ENCODE measurements around the gene TMEM250.

The TMEM250 gene

DNA sequence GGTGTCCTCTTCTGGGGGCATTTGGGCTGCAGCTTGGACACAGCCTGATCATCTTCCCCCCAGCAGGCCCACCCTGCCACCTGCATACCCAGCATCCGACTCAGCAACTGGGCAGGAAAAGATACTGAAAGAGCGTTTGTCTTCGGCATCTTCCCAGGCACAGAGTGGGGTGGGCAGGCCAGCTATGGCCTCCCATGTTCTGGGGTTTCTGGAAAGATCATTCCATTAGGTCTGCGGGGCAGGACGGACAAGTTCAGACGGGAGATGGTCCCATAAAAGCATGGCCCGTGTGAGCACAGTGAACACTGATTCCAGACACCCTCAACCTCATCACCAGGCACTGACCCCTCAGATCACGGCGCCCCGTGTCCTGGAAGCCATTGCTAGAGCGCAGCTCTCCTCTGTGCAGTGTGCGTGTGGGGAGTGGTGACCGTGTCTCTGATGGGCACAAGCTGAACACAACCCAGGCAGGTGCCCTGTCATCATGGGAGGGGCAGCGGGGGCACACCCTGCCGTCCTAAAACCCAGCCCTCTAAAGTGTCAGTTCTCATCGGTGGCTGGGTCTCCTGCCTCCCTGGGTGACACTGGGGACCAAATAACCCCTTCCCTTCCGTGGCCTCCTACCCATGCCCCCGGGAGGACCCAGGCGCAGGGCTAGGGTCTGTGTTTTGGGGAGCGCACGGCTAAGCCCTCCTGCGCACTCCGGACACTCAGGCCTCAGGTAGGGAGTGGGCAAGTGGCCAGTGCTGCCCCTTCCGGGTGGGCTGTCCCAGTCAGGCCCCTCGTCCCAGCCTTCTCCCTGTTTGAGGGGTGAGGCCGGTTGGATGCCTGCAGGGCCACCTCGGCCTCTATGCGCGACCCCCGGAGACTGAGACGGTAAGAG is 13.2 kb upstream of the TMEM250 start:
- DNase-seq = no peak

DNA sequence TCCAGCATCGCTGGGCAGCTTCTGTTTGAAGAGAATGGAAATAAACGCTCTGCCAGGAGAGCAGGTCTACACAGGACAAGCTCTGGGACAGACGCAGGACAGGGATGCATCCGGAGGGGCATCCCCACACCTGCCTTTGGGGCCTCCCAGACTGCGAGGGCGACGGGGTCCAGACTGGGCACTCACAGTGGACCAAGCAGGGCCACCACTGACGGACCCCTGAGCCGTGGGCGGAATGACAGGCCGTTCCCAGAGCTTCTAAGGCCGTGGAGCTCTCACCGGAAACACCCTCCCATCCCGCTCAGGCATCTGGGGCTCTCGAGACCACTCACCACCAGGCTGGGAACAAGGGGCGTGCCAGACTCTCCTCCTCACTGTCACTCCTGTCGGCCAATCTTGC is 10.5 kb upstream of the TMEM250 start:
- no peak for DNase-seq

DNA sequence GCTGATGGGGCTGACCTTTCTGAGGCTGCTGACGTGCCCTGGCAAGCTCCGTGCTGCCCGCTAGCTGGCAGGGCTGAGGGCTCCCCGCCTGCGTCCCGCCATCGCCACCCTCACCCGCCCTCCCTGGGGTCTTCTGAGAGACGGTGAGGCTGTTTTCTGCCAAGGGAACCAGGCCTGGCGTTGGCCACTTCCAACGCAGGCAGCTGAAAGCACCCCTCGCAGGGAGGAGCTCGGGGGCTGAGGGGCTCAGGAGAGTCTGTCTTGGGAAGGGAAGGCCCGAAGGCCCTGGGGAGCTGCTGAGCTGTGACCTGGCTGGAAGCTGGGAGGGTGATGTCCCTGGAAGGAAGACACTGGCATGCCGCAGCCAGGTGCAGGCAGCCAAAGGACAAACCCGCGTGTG is 9.8 kb upstream of the TMEM250 start:
- no peak for DNase-seq

DNA sequence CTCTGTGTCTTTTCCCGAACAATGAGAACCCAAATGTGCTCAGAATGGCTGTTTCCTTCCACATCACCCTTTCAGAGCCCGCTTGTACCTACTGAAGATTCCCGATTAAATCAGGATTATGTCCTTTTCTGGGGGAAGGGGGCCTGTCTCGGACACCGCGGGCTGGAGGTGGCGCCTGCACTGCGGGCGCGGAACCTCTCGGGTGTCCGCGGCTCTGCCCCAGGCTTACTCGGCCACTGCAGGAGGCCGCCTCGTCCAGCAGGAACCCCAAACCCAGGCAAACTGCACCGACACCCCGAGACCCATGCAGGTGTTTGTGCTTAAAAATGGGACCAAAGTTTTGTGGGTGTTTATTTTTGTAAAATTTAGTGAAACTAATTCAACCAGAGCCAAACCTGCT is 8.6 kb upstream of the TMEM250 start:
- DNase-seq = no peak

DNA sequence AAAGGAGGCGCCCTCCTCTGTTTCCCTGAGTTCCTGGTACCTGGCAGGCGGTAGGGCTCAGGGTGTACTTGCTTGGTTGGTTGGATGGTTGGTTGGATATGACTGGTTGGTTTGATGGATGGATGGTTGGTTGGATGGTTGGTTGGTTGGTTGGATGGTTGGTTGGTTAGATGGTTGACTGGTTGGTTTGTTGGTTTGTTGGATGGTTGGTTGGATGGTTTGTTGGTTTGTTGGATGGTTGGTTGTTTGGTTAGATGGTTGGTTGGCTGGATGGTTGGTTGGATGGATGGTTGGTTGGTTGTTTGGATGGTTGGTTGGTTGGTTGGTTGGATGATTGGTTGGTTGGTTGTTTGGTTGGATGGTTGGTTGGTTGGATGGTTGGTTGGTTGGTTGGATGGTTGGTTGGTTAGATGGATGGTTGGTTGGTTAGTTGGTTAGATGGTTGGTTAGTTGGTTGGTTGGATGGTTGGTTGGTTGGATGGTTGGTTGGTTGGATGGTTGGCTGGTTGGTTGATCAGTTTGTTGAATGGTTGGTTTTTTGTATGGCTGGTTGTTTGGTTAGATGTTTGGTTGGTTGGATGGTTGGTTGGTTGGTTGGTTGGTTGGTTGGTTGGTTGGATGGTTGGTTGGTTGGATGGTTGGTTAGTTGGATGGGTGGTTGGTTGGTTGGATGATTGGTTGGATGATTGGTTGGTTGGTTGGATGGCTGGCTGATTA is 6.5 kb upstream of the TMEM250 start:
- DNase-seq = no peak

DNA sequence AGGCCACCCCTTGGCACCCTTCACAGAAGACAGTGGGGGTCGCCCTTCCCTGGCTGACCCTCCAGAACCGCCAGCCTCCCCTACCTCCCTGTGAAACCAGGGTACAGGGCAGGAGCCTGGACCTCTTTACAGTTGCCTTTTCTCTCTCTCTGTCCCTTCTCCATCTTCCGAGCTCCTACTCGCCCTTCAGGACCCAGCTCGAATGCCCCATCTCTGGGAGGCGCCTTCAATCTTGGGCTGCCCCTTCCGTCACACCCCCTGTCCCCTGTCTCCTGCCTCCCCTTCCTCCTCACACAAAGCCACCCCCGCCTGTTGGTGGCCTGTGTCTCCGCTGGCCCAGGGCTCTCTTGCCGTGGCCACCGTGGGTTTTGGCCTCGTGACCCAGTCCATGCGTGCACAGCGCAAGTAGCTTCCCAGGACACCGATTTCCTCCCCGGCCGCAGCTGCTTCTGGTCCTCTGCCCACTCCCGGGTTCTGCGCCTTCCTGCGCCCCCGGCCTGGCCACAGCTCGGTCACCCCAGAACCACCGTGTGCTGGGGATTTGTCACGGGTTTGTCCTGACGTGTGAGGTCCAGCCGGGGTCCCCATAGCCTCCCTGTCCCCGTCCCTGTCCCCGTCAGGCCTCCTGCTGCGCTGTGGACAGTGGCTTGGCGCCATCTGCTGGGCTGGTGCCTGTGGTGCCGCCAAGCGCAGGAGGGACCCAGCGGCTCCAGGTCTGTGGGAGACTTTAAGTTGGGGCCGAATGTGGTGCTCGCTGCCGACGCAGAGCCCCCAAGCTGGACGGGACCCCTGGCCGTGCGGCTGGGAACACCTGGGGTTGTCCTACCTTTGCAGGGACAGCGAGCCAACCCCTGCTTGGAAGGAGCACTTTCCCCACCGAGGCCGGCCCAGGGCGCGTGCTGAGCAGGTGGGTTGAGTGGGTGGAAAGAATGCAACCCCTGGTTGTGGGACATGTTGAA is 4.0 kb upstream of the TMEM250 start:
- DNase-seq = no peak

DNA sequence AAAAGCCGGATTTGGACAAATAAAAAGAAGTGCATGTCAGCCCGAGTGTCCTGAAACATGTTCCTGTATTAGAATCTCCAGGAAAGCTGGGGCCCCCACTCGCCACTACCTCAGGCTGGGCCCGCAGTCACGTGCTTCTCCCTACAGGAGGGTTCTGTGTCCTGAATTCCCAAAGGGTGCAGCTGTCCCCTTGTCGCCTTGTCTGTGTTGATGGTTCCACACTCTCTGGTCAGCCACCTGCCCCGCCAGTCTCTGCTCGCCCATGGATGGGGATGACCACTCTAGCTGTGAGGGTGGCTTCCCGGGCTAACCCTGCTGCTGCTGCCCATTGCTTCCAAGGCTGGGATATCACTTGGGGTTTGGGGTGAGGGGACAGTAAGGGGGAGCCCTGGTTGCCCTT is 3.1 kb upstream of the TMEM250 start:
- no peak for DNase-seq

DNA sequence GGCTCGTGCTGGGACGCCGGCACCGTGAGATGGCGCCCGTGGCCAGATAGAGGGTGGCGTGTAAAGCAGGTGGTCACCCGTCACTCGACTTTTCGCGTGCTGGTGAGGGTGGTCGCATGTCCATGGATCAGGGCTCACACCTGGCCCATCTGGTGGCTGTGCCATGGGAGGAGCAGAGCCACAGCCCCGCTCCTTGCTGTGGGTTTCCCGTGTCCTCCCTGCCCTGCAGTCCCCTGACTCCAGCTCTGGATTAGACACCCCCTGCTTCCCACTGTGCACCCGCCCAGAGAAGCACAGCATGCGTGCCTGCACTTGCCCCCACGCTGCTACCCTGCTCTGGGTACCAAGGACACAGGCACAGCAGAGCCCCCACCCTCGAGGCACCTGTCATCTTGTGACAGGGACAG is 1.8 kb upstream of the TMEM250 start:
- DNase-seq = no peak

DNA sequence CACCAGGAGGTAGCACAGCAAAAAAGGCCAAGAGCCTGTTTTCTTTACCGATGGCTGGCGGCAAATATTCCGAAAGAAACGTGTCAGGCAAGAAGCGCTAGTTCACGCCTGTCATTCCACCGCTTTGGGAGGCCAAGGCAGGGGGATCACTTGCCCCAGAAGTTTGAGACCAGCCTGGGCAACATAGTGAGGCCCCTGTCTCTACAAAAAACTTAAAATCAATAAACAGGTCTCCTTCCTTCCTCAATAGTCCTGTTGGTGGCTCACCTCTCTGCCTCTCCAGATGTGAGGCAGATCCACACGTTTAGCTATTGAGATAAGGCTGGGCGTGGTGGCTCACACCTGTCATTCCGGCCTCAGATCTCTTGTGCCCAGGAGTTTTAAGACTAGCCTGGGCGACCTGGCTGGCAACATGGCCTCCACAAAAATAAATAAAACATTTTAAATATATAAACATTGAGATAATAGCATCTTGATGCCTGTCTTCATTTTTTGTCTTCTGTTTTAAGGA is 1.3 kb upstream of the TMEM250 start:
- DNase-seq = no peak

DNA sequence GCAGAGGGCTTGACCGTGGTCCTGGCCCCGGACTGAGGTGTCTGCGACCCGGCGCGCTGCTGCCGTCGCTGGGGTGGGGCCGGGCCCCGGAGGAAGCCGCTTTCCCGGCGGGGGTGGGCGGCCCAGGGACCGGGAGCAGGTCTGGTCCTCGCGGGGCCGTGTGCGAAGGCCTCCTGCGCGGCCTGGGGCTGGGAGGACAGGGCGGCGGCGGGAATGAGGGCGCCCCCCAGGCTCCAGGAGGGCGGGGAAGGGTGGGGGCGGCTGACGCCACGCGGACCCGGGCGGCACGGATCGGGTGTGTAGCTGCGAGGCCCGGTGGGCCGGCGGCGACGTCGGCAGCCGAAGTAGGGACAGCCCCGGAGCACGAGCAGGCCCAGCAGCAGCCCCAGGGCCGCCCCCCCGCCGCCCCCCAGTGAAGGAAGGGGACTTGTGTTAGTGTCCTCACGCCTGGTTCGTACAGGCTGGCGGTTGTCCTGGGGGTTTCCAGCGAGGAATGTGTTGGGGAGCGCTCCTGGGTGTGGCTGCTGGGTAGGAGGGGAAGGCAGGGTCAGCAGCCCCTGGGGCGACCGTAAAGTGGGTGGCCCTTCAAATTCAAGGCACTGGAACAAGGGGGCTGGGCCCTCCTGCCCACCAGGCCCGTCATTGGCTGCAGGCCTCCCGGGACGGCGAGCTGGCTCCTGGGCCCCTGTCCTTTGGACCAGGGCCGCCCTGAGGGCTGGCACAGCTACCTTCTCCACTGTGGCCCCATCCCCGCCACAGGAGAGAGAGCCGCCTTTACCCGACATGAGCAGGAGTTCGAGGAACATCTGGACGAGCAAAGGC is 597 bp upstream of the TMEM250 start:
- peak; percentile 68 for DNase-seq

DNA sequence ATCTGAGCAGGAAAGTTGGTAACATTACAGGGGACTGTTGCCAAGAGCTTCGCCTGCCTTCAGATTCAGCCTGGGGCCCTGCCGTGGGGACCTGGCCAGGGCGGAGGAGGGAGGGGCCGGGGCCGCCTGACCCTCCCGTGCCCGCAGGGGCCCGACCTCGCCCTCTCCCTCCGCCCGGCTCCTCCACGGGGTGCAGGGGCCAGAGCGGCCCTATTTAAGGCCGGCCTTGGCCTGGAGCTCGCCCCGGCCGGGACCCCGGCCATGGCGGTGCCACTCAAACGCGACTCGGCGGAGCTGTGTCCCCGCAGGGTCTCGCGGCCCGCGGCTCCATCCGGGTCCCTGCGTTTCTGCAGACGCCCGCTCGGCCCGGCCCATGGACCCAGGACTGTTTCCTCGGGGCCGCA is 757 bp downstream of the TMEM250 start:
- no peak for DNase-seq

DNA sequence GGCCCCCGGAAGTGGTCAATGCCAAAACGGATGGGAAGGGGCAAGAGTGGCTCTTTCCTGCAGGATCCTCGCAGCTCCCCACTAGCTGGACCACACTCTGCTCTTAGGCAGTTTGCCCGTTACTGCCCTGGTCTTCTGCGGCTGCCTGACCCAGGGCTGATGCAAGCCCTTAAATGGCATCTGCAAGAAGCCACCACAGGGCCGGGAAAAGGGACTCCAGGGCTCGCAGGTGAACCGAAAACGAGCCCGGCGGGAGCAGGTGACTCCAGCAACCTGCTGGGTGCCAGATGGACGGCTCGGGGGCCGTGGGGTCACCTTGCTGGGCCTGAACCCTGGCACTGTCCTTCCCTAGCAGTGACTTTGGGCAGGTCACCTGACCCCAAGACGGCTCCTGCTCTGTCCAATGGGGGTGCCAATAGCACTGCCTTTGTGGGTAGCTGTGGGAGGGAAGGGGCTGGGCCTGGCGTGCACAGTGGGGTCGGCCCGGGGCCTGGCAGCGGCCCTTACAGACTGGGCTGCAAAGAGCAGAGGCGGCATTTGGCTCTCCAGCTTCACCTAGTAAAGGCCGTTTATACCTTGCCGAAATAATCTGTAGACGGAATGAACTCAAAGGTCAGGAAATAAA is 1.3 kb downstream of the TMEM250 start:
- no peak for DNase-seq

DNA sequence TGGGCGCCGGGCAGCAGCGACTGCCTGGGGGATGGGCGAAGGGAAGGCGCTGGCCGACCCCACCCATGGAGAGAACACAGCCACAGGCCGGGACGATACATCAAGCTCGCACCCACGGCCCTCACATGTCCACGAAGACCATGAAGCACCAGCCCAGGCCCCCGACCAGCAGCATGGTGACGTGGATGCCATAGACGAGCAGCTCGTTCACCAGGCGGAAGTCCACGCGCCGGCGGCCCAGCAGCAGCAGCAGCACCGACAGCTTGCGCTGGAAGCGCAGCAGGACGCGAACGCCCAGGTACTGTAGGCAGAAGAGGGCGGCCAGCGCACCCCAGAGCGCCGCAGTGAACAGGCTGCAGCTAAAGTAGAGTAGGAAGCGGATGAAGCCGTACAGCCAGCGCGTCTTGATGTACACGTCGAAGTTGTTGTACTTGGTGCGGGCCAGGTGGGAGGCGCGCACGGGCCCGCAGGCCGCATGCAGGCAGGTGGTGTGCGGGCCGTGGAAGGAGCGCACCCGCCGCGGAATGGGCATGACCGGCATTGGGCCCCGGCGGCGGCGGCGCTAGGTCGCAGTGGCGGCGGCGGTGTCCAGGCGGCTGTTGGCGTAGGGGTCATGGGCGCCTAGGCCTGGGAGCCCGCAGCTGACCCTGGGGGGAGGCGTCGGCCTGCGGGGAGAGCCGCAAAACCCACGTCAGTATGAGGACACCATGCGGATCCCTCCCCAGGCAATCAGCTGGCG is 2.1 kb downstream of the TMEM250 start:
- no peak for DNase-seq

DNA sequence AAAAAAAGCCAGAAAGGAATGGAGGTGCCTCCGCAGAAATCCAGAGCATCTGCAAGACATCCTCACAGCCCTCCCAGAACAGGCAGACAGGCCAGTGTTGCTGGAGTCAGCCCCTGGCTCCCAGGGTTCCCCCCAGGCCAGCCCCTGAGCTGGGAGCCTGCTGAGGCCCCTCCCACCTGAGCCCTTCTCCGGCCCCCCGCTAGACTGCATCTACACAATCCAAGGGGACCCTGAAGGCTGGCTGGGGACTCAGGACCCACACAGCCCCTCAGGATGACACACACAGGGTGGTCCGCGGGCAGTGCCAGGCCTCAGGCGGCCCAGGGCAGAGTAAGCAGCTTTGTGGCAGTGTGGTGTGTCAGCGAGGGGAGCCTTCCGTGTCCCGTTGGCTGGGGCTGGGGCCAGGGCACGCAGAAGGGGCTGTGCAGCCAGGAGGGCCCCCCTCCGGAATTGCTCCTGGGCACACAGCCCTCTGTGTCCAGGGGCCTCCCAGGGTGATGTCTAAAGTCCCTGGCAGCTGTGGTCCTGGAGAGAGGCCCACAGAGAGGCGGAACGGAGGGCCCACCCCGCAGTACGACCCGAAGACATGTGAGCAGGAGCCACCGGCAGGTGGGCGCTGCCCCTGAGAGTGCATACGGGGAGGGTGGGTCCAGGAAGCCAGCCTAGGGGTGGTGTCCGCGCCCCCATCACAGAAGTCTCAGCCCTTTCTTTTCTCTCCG is 2.9 kb downstream of the TMEM250 start:
- DNase-seq = no peak

DNA sequence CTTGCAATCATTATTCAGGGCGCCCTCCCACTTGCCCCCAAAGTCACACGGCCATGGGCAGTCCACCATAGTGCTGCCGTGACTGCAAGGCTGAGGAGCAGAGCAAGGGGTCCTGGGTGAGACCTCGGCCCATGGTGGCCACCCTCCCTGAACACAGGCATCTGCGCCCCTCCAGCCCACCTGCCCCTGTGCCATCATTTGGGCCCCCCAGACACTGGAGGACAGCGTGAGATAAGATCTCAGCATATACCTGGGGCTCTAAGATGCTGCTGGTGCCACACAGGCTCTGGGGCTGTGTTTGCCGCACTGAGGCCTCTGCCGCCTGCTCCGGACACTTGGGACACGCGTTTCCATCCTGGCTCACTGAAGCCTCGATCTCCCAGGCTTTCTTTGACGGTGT is 3.5 kb downstream of the TMEM250 start:
- no peak for DNase-seq

DNA sequence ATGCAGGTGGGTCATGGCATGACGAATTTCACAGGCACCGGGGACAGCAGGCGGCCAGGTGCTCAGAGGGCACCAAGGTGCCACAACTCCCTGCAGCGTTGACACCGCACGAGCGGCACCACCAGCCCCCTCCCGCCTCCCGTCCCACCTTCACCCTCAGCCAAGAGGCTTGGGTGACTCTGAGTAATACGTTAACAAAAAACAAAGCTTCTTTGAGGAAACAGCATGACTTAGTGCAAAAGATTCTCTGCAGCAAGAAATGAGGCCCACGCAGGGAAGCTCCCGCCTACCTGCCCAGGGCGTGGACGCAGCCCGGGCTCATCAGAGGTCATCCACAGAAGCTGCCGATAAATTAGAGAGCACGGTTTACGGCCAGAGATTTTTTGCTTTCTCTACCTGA is 4.1 kb downstream of the TMEM250 start:
- no peak for DNase-seq

DNA sequence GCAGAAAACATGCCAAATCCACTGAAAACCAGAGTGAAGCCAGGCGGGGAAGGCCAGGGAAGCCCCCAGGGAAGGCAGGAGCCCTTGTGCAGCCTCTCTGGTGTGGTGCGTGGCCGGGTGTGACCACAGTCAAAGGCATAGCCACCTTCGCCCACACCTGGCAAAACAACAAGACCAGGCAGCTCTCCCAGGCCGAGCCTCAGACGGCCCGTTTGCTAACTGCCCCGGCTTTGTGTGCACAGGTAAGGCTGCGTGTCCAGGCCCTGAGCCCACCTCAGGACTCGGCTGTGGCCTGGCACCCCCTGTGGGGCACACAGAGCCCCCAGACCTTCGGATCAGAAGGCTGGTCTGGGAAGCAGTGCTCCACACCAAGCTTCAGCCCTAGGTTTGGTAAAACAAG is 6.1 kb downstream of the TMEM250 start:
- DNase-seq = no peak

DNA sequence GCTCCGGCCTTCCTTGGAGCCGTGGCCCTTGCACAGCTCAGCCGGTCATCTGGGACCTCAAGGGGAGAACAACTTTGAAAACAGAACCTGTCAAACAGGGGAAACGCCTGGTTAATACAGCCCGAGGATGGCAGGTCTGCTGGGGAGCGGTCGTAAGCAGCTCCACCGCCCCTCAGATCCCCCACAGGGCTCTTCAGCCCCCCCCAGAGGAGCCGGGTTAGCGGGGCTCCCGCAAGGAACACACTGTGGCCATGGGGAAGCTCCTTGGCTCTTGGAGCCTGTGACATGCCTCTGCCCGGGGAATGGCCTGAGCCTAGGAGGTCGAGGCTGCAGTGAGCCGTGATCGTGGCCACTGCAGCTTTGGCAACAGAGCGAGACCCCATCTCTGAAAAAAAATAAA is 6.8 kb downstream of the TMEM250 start:
- no peak for DNase-seq

DNA sequence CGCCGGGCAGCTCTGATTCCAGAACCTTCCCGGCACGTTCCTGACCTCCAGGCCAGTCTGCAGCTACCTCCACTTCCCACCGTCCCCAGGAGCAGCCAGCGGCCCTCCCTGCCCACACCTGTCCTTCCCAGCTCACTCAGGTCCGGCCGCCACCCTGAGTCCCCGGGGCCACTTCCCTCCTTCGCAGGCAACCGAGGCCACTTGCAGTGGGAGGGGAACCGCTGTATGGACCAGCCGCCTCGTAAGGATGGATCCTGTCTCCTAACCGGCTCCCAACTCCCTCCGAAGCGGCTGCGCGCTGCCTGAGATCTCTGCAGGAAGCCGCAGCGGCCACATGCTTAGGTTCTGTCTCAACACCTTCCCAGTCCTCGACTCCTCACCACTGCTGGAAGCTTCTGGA is 7.5 kb downstream of the TMEM250 start:
- no peak for DNase-seq

Measured in left hindlimb (tissue), 1 donor.